Brain microvascular endothelial cell (primary cell): ENCODE results near the gene ARFIP2.

Experiments used
- DNase-seq: peaks from one replicate; pipeline ENCODE4 v3.0.0-alpha.2; 2020
- H3K27ac ChIP-seq: fragments of 250-450 bp; sonication (Bioruptor Pico); 2 replicates; pipeline ENCODE4 v1.5.1; 2020; ENCODE audit warnings: mild to moderate bottlenecking, moderate library complexity
- H3K27me3 ChIP-seq: fragments of 250-450 bp; sonication (Bioruptor Pico); replicated peaks from 2 replicates; pipeline ENCODE4 v1.5.1; 2020; ENCODE audit warnings: mild to moderate bottlenecking
- H3K36me3 ChIP-seq: fragments of 250-450 bp; sonication (Bioruptor Pico); replicated peaks from 2 replicates; pipeline ENCODE4 v1.5.1; 2020; ENCODE audit warnings: mild to moderate bottlenecking
- H3K4me3 ChIP-seq: 2 replicates; pipeline ENCODE4 v1.5.1; 2011; ENCODE audit warnings: low read depth, mild to moderate bottlenecking, control low read depth, low read length, moderate library complexity
- CTCF ChIP-seq: IDR thresholded peaks from 2 replicates; pipeline ENCODE4 v1.5.1; 2011; ENCODE audit warnings: low read depth, mild to moderate bottlenecking, moderate library complexity, low read length, control low read depth, inconsistent platforms; ENCODE audit errors: missing control alignments
- in situ Hi-C: cut with HindIII; loops from 2 replicates; pipeline ENCODE4 v1.10.0; 2017; ENCODE audit warnings: low sequenced_read_pairs, low pct_ligation_motif_present

The ARFIP2 gene

DNA sequence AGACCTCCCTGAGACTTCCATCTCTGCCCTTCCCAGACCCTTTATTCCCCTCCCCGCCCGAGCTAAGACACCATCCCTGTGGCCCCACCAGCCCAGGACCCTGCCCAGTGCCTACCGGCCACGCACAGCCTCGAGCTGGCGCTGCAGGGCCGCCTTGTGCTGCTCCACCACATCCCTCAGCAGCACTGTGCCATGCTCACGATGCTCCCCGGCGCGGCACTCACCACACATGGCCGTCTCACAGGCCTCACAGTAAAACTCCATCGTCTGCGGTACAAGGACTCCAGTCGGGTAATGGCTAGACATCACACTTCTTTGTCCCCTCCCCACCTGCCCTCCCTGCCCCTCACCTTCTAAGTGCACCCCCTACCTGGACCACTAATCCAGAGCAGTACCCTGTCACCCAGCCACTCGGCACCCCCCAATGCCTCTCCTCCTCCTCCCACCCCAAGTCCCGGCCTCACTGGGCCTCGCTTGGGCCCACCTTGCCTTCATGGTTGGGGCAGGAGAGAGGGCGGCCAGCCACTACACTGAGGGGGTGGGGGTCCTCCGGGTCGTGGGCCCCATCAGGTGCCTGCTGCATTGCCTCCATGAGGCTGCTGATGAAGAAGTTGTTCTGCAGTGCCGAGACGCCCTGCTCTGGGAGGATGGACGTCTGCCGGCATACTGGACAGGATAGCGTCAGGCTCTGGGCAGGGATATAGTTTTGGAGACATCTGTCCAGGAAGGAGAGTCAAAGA, 23.4 kb downstream of the ARFIP2 start:
- no peak overlapping the region for H3K27ac ChIP-seq
- H3K36me3 ChIP-seq: peaks cover 40% of the 10 kb centered on the region
- no peak overlapping the region for H3K4me3 ChIP-seq
- TF ChIP-seq CTCF: no peak
- DNase-seq: no peak
- H3K27me3 ChIP-seq: no peaks in the 10 kb centered on the region
- in situ Hi-C loops: no loop called here

GRCh38 chr11:6456361-6457073, 24.6 kb downstream of the ARFIP2 start:
- Histone ChIP-seq H3K27ac (no peak overlapping the region), H3K4me3 (no peak overlapping the region), H3K27me3 (no peaks in the 10 kb centered on the region), H3K36me3 (peaks cover 44% of the 10 kb centered on the region)
- in situ Hi-C loops: no loop called here
- no peak for TF ChIP-seq CTCF
- no peak for DNase-seq

GRCh38 chr11:6455070-6455469, 26.1 kb downstream of the ARFIP2 start:
- H3K27me3 ChIP-seq: no peaks in the 10 kb centered on the region
- peaks cover 58% of the 10 kb centered on the region for H3K36me3 ChIP-seq
- in situ Hi-C loops: no loop called here
- no peak overlapping the region for H3K27ac ChIP-seq
- no peak overlapping the region for H3K4me3 ChIP-seq
- DNase-seq: no peak
- no peak for TF ChIP-seq CTCF

DNA sequence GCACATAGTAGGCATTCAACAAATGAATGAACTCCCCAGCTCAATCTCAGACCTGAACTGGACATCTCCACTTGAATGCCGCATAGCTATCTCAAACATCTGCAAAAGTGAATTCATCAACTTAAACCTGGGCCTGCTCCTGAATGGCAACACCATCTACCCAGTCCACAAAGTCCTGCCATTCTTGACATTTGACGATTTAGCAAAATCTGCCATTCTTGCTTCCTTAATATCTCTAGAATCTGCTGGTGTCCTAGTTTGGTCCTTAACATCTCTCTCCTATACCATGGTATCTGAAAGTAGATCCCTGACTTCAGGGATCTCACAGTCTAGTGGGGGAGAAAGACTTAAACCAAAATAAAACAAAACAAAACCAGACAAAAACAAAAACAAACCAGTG, 28.0 kb downstream of the ARFIP2 start:
- Histone ChIP-seq H3K27me3 (no peaks in the 10 kb centered on the region), H3K36me3 (peaks cover 67% of the 10 kb centered on the region), H3K4me3 (no peak overlapping the region), H3K27ac (no peak overlapping the region)
- no peak for DNase-seq
- TF ChIP-seq CTCF: no peak
- in situ Hi-C loops: no loop called here

DNA sequence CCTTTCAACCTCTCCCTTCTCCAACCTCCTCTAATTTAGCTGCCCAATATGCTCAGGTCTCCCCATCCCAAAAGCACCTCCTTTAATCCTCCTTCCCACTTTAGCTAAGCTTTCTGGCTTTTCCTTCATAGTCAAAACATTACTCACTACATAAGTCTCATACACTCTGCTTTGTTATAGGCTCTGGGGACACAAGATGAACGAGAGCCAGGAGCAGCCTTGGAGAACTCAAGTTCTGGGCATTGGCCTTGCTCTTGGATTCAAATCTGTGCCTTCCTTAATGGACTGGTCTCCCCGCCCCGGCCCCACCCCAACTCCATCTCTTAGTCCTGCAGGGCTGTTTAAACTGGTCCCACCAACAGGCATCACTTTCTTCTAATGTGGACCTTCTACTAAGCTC, 28.9 kb downstream of the ARFIP2 start:
- H3K4me3 ChIP-seq: no peak overlapping the region
- in situ Hi-C loops: no loop called here
- H3K27ac ChIP-seq: no peak overlapping the region
- no peaks in the 10 kb centered on the region for H3K27me3 ChIP-seq
- DNase-seq: no peak
- no peak for TF ChIP-seq CTCF
- peaks cover 60% of the 10 kb centered on the region for H3K36me3 ChIP-seq
